Ectodermal cell (in vitro differentiated cells): ENCODE data around the gene PLA2G2D. TPM values are rescaled to one million over a fixed set of nuclear protein-coding genes. Genes with fewer than 3 reads are reported as not detected.

Experiments used
- H3K27ac ChIP-seq: 2 replicates; pipeline ENCODE4 v1.7.0; 2013; ENCODE audit warnings: mild to moderate bottlenecking, low read depth, low read length; ENCODE audit not compliant: insufficient read depth, poor library complexity, severe bottlenecking
- H3K27me3 ChIP-seq: 2 replicates; pipeline ENCODE4 v1.7.0; 2013; ENCODE audit warnings: mild to moderate bottlenecking, low read length; ENCODE audit not compliant: insufficient read depth, control insufficient read depth, poor library complexity, severe bottlenecking
- H3K36me3 ChIP-seq: one replicate; pipeline ENCODE4 v1.7.0; 2013; ENCODE audit warnings: low read length; ENCODE audit not compliant: control insufficient read depth, insufficient read depth
- H3K4me1 ChIP-seq: one replicate; pipeline ENCODE4 v1.7.0; 2013; ENCODE audit warnings: low read length; ENCODE audit not compliant: control insufficient read depth, insufficient read depth
- H3K4me3 ChIP-seq: 2 replicates; pipeline ENCODE4 v1.7.0; 2013; ENCODE audit warnings: low read depth, low read length, control low read depth; ENCODE audit not compliant: insufficient read depth
- H3K9me3 ChIP-seq: 2 replicates; pipeline ENCODE4 v1.7.0; 2013; ENCODE audit warnings: mild to moderate bottlenecking, low read length, moderate library complexity; ENCODE audit not compliant: control insufficient read depth
- WGBS, 2 experiments: methylation state at CpG; one replicate each; pipeline ENCODE4 v1.1.7; 2013; ENCODE audit warnings: missing lambda C conversion rate in 2 of 2; 5-methylcytosine and 5-hydroxymethylcytosine counted together
- polyA plus RNA-seq, 4 experiments: library from polyadenylated mRNA; stranded (reverse); fragments of 50-300 nt; gene quantifications; one replicate each; pipeline ENCODE4 v1.2.3, GENCODE V29; 2013

Gene PLA2G2D, protein sequence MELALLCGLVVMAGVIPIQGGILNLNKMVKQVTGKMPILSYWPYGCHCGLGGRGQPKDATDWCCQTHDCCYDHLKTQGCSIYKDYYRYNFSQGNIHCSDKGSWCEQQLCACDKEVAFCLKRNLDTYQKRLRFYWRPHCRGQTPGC
- polyA plus RNA-seq (2013, experiment 1 of 4): not detected
- not detected for polyA plus RNA-seq (2013, experiment 2 of 4)
- not detected for polyA plus RNA-seq (2013, experiment 3 of 4)
- not detected for polyA plus RNA-seq (2013, experiment 4 of 4)

DNA sequence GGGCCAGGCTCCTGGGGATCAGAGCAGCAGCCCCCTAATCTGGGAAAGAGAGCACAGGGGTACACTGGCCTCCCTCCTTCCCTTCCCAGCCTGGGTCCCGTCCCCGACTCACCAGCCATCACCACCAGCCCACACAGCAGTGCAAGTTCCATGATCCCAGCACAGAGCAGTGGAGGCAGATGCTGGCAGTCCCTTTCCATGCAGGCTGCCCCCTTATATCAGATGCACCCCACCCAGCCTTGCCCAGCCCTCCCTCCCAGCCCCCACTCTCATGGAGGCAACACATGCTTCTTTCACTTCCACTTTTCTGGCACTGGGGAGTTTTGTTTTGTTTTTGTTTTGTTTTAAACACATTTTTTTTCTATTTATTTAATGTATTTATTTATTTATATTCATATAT lies at the start of gene PLA2G2D:
Gene PLA2G2D, minus strand, starts transcription at position 190 of the 400 bp plus-strand sequence. Its CDS starts 38 bp downstream, at position 152.
- no peak within 1 kb of the TSS for H3K27ac ChIP-seq
- H3K27me3 ChIP-seq: no peaks in the 10 kb centered on the region
- no peaks in the 10 kb centered on the region for H3K36me3 ChIP-seq
- H3K9me3 ChIP-seq: no peaks in the 10 kb centered on the region
- H3K4me3 ChIP-seq: no peak within 1 kb of the TSS
- 87 to 94% methylated on average over 2 of the region's 2 CpGs for WGBS, 2 experiments
- no peaks in the 10 kb centered on the region for H3K4me1 ChIP-seq

DNA sequence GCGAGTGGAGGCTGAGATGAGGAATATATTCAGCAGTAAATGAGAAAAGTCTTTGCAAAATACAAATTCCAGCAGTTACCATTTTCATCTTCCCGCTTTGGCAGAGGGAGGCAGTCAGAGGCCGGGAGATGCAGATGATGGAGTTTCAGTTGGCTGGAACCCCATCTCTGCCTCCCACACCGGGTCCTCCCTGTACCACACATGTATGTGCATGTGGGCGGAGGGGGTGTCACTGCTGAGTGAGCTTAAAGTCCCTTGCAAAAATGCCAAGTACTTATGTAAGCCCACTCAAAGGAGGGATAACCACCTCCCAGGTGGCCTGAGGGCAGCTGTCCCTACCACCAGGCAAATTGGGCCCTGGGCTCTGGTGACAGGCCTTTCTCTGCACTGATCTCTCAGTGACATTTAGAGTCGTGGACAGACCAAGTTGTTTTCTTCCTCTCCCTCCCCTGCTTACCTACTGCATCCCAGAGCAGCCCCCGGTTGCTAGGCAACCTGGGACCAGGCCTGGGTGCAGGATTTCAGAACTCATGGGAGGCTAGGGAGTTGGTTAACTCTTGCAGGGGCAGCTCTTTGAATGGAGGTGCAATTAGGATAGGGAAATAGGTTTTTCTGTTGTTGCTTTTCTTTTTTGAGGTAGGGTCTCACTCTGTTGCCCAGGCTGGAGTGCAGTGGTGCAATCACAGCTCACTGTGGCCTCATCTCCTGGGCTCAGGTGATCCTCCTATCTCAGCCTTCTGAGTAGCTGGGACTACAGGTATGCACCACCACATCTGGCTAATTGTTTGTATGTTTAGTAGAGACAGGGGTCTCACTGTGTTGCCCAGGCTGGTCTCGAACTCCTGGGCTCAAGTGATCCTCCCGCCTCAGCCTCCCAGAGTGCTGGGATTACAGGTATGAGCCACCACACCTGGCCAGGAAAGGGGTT lies 49.5 kb upstream of the PLA2G2D start:
- H3K36me3 ChIP-seq: no peaks in the 10 kb centered on the region

DNA sequence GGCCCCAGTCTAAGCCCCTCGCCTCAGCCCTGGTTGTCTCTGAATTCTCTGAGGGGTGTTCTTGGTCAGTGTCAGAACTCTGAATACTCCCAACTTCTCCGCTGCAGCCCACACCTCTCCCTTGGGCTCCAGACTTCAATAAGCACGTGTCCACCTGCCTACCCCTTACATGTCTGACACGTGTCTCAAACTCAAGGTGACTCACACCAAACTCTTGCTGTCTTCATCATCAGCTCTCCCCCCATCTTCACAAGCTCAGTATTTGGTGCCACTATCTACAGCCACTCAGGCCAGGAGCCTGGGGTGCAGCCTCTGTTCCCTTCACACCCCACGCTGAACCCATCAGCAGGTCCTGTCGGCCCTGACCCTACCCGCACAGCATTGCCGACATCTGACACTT lies 47.8 kb upstream of the PLA2G2D start:
- peaks cover 6% of the 10 kb centered on the region for H3K4me1 ChIP-seq
- H3K36me3 ChIP-seq: no peaks in the 10 kb centered on the region
- H3K27ac ChIP-seq: no peak overlapping the region
- no peaks in the 10 kb centered on the region for H3K9me3 ChIP-seq
- no peaks in the 10 kb centered on the region for H3K27me3 ChIP-seq
- no peak overlapping the region for H3K4me3 ChIP-seq
- 85 to 86% methylated on average over 8 of the region's 8 CpGs for WGBS, 2 experiments

More for the DNA sequence above, 49.5 kb upstream of the PLA2G2D start:
- no peak overlapping the region for H3K4me3 ChIP-seq
- H3K27me3 ChIP-seq: no peaks in the 10 kb centered on the region
- H3K27ac ChIP-seq: no peak overlapping the region
- 82 to 83% methylated on average over 9 of the region's 9 CpGs for WGBS, 2 experiments
- H3K9me3 ChIP-seq: no peaks in the 10 kb centered on the region
- peaks cover 6% of the 10 kb centered on the region for H3K4me1 ChIP-seq

GRCh38 chr1:20166051-20166450 lies 46.7 kb upstream of the PLA2G2D start:
- Histone ChIP-seq H3K4me1 (peaks cover 6% of the 10 kb centered on the region), H3K4me3 (no peak overlapping the region), H3K27ac (no peak overlapping the region), H3K9me3 (no peaks in the 10 kb centered on the region), H3K27me3 (no peaks in the 10 kb centered on the region), H3K36me3 (no peaks in the 10 kb centered on the region)
- 87% methylated on average over 17 of the region's 17 CpGs for WGBS, 2 experiments

GRCh38 chr1:20165522-20165951 lies 46.2 kb upstream of the PLA2G2D start:
- H3K4me3 ChIP-seq: no peak overlapping the region
- WGBS, 2 experiments: 87 to 89% methylated on average over 16 of the region's 16 CpGs

GRCh38 chr1:20164694-20165202 lies 45.4 kb upstream of the PLA2G2D start:
- H3K27ac ChIP-seq: no peak overlapping the region
- no peaks in the 10 kb centered on the region for H3K27me3 ChIP-seq
- no peaks in the 10 kb centered on the region for H3K36me3 ChIP-seq
- no peaks in the 10 kb centered on the region for H3K9me3 ChIP-seq
- no peak overlapping the region for H3K4me3 ChIP-seq
- peaks cover 6% of the 10 kb centered on the region for H3K4me1 ChIP-seq
- WGBS, 2 experiments: 91 to 92% methylated on average over 15 of the region's 15 CpGs

More at GRCh38 chr1:20165522-20165951, 46.2 kb upstream of the PLA2G2D start:
- no peaks in the 10 kb centered on the region for H3K36me3 ChIP-seq
- H3K4me1 ChIP-seq: peaks cover 6% of the 10 kb centered on the region
- H3K9me3 ChIP-seq: no peaks in the 10 kb centered on the region
- H3K27ac ChIP-seq: no peak overlapping the region
- H3K27me3 ChIP-seq: no peaks in the 10 kb centered on the region

- Histone ChIP-seq H3K27me3 (no peaks in the 10 kb centered on the region), H3K36me3 (no peaks in the 10 kb centered on the region), H3K4me1 (no peaks in the 10 kb centered on the region), H3K27ac (no peak overlapping the region), H3K4me3 (no peak overlapping the region), H3K9me3 (no peaks in the 10 kb centered on the region)
- 67 to 75% methylated on average over 1 of the region's 1 CpG for WGBS, 2 experiments
Measured at GRCh38 chr1:20160034-20160433, 40.7 kb upstream of the PLA2G2D start.

DNA sequence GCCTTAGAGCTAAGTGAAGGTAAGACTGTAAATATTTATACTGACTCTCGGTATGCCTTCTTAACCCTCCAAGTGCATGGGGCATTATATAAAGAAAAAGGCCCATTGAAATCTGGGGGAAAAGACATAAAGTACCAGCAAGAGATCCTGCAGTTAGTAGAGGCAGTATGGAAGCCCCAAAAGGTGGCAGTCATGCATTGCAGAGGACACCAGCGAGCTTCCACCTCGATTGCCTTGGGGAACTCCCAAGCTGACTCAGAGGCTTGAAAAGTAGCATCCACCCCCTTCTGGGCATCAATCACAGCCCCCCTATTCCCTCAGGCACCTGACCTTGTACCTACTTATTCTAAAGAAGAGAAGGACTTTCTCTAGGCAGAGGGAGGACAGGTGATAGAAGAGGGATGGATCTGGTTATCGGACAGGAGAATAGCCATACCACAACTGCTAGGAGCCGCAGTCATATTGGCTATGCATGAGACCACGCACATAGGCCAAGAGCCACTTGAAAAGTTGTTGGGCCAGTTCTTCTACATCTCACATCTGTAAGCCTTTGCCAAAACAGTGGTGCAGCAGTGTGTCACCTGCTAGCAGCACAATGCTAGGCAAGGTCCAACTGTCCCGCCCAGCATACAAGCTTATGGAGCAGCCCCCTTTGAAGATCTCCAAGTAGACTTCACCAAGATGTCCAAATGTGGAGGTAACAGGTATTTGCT lies 39.2 kb upstream of the PLA2G2D start:
- 94% methylated on average over 7 of the region's 7 CpGs for WGBS, 2 experiments
- no peaks in the 10 kb centered on the region for H3K4me1 ChIP-seq
- no peak overlapping the region for H3K27ac ChIP-seq
- no peaks in the 10 kb centered on the region for H3K27me3 ChIP-seq
- no peaks in the 10 kb centered on the region for H3K9me3 ChIP-seq
- H3K4me3 ChIP-seq: no peak overlapping the region
- no peaks in the 10 kb centered on the region for H3K36me3 ChIP-seq

- 88 to 89% methylated on average over 18 of the region's 18 CpGs for WGBS, 2 experiments
- Histone ChIP-seq H3K36me3 (no peaks in the 10 kb centered on the region), H3K9me3 (no peaks in the 10 kb centered on the region), H3K27me3 (no peaks in the 10 kb centered on the region), H3K4me1 (peaks cover 9% of the 10 kb centered on the region), H3K27ac (no peak overlapping the region), H3K4me3 (no peak overlapping the region)
Measured at GRCh38 chr1:20154301-20154831, 35.0 kb upstream of the PLA2G2D start.
